Fibroblast of lung (primary cell): ENCODE results near the gene HTRA3.

ENCODE experiments used
- CTCF ChIP-seq, 2 donors: IDR thresholded peaks in 1 of 2; conservative IDR thresholded peaks in 1 of 2; 1 replicate in 1 of 2; 2 replicates in 1 of 2; pipeline ENCODE4 v1.5.1; 2011 to 2012; ENCODE audit warnings: low read length in 2 of 2, control low read depth in 1 of 2, inconsistent platforms in 1 of 2, low read depth in 1 of 2, mild to moderate bottlenecking in 1 of 2
- EZH2 ChIP-seq: IDR thresholded peaks from 2 replicates; pipeline ENCODE4 v1.5.1; 2012; ENCODE audit warnings: low read length, control low read depth, mild to moderate bottlenecking; ENCODE audit errors: missing control alignments

- TF ChIP-seq CTCF (conservative IDR thresholded peaks at IDR 0.05 in 1 of 2, IDR thresholded peaks at IDR 0.05 in 1 of 2; ENCODE audit: low read depth in 1 of 2, low read length in 2 of 2) = no peak
- no peak for TF ChIP-seq EZH2
Observed at GRCh38 chr4:8295471-8295870, 25.9 kb downstream of the HTRA3 start.
